Stimulated activated CD8-positive, alpha-beta memory T cell treated with anti-CD3 and anti-CD28 coated beads, Interleukin-4, amount 100 ng/mL, for 48 hours (primary cell): ENCODE results near the gene WDPCP.
"Not testable (repeated sequence)": the region's sequence is repeated elsewhere in the genome, so short reads cannot be mapped to it uniquely, and the experiment has no call there.

Experiments
- DNase-seq: peaks from one replicate; pipeline ENCODE4 v3.0.0-alpha.2; 2020

Gene WDPCP

DNA sequence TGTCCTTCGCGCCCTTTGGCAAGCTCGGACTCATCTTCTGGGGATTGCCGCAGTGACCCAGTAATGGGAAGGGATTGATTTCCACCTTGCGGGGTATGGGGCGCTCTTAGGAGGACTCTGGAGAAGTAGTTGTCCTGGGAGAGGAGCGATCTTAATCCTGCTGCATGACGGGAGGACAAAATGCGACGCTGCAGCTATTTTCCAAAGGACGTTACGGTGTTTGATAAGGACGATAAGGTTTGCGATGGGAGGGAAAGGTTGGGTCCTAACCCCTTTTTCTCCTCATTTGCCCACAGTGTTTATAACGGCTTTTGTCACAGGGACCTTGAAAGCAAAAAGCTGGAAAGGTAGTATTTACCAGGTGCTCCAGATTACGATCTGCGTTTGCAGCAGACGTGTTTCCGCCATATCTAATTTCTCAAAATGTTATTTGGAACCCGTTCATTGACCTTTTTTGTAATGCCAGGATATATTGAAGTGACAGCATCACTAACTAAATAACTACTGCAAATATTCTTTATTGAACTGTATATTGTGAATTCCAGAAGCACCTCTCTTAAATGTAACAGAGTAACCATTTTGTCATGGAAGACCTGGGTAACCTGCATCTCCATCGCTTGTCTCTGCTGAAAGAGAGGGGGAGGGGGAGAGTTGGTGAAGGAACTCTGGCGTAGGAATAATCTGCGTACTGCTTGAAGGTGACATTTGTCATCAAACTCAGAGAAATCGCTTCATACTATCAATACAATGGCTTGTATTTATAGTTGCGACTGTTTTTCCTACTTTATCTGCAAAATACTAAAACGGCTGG lies 1.1 kb upstream of the WDPCP start:
- no peak for DNase-seq

DNA sequence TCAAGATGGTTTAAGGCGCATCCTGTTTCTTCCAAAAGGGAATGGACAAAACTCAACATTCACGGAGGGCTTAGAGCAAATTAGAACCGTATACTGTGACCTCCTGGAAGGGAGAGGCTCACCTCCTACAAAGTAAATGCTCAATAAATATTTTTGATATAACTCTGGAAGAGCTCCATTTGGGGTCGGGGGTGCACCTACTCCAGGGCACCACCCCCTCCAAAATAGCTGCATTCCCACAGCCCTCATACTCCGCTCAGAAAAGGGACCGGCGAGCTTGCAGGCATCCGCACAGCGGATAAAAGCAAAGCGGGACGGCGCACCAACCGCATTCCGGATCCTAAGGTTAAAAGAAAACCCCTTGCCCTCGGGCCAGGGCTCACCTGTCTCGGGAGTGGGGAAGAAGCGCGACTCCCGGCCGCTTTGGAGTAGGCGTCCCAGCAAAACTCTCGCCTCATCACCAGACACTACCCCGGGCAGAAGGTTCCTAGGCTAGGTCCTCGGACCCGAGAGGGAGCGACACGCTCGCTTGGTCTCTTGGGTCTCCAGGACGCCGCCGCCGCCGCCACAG lies 378 bp downstream of the WDPCP start:
- DNase-seq = no peak

DNA sequence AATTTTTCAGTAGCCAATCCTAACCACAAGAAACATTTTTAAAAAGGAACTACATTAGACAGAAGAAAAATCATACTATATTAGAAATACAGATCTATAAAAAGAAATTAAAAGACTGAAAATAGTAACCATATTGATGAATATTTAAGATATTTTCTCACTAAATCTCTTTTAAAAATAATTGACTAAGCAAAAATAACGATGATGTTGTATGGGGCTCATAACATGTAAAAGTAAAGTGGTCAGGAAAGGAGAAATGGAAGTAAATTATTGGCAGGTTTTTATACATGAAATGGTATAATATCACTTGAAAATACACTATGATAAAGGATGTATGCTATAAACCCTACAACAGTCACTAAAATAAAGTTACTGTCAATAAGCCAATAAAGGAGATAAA lies 5.4 kb downstream of the WDPCP start:
- no peak for DNase-seq

DNA sequence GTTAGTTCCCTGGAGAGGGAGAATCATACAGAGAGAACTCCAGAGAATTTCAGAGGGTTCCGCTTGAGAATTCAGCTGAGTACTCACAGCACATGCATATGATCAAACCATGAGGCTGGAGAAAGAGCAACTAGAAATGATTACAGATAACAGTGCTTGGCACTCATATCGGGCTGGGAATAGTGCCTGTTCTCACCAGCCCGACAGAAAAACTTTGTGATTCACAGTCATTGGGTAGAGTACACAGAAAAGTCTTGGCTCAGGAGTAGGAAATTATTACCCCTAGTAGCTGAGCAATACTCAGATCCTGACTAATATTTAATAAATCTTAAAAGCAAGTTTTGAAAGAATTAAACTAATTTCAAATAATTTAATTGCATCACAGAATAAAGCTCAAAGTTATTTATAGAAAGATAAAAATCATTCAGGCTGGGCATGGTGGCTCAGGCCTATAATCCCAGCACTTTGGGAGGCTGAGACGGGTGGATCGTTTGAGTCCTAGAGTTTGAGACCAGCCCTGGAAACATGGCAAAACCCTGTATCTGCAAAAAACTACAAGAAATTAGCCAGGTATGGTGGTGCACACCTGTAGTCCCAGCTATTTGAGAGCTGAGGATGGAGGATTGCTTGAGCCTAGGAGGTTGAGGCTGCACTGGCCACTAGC lies 6.8 kb downstream of the WDPCP start:
- no peak for DNase-seq

DNA sequence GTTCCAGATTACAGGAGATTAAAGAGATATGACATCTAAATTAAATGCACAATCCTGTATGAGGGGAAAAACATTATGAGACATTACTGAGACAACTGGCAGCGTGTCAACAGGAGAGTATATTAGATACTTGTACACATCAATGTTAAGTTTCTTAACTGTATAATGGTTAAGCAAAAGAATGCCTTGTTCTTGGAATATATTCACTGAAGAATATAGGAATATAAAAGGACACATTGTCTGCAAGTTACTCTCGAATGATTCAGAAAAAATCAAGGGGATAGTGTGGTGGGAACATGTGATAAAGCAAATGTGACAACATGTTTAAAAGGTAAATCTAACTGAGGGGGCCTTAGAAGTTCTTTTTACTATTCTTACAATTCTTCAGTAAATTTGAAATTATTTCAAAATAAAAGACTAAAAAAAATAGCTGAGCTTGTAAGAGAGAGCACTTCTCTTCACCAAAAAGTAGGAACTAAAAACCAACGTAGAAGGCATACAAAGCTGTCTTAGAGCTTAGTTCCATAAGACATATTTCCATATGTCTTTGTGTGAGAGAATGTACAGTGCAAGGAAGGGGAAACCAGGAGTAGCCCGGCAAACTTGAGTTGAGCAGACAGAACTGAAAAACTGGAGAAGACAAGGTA lies 7.5 kb downstream of the WDPCP start:
- no peak for DNase-seq

DNA sequence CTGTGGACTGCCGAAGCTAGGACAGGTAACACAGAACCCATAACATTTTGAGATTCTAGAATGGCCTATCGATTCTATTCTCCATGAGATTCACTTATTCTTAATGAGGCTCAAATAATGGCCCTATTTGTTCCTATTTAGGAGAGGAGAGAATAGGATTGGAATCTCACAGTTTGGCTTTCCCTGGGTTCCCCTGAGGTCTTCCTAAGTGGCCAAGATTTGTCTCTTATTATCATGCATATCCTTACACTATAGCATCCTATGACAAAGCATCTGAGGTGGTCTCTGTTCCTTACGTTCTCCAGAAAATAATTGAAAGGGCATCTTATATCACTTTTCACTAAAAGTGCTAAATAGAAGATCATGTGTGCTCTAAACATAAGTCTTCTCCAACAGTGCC lies 9.5 kb downstream of the WDPCP start:
- DNase-seq = no peak

DNA sequence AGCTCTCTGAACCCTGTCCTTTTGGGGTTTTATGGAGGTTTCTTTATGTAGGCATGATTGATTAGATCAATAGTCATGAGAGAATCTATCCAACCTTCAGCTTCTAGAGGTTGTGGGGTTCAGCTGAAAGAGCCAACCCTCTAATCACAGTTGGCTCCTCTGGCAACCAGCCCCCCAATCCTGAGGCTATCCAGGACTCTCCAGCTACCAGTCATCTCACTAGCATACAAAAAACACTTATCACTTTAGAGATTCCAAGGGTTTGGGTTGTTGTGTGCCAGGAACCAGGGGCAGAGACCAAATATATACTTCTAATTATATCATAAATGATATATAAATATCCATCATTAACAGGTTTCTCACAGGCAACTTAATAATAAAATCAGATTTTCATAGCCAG lies 11.7 kb downstream of the WDPCP start:
- DNase-seq = no peak

DNA sequence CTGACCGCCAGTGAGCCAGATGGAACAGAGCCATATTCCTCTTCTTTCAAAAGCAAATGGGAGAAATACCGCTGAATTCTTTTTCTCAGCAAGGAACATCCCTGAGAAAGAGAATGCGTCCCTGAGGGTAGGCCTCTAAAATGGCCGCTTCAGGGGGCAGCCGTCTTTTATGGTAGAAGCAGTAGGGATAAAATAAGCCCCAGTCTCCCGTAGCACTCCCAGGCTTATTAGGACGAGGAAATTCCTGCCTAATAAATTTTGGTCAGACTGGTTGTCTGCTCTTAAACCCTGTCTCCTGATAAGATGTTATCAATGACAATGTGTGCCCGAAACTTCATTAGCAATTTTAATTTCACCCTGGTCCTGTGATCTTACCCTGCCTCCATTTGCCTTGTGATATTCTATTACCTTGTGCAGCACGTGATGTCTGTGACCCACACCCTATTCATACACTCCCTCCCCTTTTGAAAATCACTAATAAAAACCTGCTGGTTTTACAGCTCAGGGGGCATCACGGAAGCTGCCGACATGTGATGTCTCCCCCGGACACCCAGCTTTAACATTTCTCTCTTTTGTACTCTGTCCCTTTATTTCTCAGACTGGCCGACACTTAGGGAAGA lies 14.4 kb downstream of the WDPCP start:
- DNase-seq = not testable (repeated sequence)

DNA sequence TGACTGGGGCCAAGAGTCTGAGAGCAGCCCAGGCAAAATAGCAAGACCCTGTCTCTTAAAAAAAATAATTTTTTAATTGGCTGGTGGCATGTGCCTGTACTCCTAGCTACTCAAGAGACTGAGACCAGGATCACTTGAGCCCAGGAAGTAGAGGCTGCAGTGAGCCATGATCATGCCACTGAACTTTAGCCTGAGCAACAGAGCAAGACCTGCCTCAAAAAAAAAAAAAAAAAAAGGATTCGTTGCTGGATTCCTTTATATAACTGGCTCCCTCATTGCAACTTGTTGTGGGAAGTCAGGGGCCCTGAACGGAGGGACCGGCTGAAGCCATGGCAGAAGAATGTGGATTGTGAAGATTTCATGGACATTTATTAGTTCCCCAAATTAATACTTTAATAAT lies 15.3 kb downstream of the WDPCP start:
- DNase-seq = not testable (repeated sequence)

DNA sequence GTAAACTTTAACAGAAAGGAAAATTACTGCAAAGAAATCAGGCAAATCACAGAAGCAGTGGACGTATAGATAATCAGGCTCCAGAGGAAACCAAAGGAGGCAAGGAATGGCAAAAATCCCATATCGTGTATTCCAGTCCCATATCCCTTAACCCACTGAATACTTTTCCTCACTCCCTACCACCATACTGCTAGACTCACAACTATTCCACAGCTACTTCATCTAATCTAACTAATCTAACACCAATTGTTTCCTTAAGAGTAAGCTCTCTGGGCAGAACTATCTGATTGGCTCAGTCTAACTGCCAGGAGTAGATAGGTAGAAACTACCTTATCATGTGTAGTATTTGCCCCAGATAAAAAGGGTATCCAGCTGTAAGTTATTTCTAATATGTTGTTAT lies 16.3 kb downstream of the WDPCP start:
- DNase-seq = no peak

DNA sequence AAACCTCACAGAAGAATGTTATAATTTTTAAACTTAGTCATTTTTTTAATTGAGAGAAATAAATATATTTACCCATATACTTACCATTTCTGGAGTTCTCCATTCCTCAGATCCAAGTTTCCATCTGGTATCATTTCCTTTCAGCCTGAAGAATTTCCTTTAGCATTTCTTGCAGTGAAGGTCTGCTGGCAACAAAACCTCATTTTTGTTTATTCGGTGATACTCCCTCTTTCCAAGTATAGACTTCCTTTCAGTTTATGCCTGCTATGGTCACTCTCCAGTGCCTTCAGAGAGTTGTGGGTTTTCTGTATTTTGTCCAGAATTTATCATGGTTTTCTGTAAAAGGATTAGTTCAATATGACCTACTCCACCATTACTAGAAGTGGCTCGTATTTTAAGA lies 17.0 kb downstream of the WDPCP start:
- DNase-seq = no peak

DNA sequence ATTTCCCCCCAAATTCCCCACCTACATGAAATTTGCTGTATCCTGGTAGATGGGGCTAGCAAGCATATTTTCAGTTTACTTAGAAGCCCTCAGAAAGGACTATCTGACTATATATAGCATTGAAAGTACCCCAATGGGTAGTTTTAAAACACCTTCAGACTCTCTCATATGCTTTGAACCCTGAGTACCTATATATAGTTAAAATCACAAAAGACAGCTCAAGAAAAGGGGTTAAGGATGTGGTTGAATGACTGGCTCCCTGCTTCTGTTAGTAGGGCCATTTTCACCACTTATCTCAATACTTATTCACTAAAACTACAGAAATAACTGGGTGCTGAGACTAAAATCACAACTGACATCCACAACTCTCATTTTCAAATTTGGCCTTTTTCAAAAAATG lies 18.5 kb downstream of the WDPCP start:
- no peak for DNase-seq

DNA sequence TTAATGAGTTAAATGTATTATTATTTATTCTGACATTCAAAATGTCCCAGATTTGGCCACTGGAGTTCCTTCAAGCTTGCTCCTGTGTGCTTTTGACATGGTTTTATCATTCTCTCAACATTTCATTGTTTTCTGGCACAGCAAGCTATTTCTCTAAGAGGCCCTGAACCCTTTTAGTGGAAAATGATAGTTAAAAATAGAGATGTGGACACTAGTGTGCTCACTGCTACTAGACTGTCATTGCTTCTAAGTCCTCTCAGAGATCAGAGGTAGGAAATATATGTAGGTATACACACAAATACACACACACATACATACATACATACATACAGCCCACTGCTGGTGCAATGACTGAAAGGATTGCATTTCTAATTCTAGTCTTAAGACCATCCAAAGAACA lies 25.5 kb downstream of the WDPCP start:
- no peak for DNase-seq

DNA sequence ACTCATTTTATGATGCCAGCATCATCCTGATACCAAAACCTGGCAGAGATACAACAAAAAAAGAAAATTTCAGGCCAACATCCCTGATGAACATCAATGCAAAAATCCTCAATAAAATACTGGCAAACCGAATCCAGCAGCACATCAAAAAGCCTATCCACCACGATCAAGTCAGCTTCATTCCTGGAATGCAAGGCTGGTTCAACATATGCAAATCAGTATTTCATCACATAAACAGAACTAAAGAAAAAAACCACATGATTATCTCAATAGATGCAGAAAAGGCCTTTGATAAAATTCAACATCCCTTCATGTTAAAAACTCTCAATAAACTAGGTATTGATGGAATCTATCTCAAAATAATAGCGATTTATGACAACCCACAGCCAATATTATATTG lies 29.4 kb downstream of the WDPCP start:
- DNase-seq = not testable (repeated sequence)

DNA sequence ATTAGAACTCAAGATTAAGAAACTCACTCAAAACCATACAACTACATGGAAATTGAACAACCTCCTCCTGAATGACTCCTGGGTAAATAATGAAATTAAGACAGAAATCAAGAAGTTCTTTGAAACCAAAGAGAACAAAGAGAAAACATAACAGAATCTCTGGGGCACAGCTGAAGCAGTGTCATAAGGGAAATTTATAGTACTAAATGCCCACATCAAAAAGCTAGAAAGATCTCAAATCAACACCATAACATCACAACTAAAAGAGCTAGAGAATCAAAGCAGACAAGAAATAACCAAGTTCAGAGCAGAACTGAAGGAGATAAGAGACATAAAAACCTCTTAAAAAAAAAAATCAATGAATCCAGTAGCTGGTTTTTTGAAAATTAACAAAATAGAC lies 30.5 kb downstream of the WDPCP start:
- not testable (repeated sequence) for DNase-seq

DNA sequence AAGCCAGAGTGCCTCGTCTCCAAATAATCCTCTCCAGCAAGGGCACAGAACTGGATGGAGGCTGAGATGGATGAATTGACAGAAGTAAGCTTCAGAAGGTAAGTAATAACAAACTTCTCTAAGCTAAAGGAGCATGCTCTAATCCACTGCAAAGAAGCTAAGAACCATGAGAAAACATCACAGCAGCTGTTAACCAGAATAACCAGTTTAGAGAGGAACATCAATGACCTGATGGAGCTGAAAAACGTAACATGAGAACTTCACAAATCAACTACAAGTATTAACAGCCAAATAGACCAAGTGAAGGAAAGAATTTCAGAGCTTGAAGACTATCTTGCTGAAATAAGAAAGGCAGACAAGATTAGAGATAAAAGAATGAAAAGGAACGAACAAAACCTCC lies 32.3 kb downstream of the WDPCP start:
- no peak for DNase-seq

DNA sequence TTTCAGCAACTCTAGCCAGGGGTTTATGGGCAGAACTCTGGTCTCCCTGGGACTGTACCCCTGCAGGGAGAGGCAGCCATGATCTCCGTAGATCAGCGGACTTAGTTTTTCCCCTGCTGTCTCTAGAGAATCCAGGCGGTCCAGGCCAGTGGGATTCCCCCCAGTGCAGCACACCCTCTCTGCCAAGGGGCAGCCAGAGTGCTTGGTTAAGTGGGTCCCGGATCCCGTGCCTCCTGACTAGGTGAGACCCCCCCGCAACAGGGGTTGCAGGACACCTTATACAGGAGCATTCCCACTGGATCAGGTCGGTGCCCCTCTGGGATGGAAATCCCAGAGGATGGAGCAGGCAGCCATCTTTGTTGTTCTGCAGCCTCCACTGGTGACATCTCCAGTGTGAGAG lies 33.0 kb downstream of the WDPCP start:
- DNase-seq = no peak

DNA sequence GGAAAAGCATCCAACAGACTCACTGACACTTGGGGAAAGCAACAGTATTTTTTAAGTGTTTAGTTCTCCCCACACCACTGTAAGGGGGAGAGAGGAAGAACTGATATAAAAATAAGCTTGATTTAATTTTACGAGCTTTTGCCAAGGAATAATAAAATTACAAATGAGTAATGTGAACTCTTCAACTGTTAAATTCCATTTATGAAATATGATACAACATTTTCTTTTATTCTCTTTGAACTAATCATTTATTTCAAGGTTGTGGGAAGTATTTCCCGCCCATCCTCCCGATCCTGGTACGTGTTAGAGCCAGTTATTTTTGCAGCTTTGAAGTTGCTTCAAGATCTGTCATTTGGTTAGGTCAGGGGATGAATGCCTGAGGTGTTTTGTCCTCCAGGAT lies 35.2 kb downstream of the WDPCP start:
- no peak for DNase-seq

DNA sequence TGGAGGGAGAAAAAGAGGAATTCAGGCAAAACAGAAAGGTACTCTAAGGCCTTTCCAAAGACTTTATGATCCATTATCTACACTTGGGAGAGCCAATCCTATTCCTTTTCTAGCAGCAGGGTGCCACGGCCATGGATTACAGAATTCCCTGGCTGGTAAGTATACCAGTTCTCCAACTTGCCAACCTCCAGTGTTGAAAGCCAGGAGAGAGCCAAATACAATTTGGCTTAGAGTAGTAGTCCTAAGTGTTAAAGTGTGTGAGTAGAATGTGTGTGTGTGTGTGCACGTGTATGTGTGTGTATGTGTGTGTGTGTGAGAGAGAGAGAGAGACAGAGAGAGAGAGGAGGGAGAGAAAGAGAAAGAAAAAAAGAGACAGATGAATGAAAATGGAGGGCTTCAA lies 43.3 kb downstream of the WDPCP start:
- DNase-seq = no peak

DNA sequence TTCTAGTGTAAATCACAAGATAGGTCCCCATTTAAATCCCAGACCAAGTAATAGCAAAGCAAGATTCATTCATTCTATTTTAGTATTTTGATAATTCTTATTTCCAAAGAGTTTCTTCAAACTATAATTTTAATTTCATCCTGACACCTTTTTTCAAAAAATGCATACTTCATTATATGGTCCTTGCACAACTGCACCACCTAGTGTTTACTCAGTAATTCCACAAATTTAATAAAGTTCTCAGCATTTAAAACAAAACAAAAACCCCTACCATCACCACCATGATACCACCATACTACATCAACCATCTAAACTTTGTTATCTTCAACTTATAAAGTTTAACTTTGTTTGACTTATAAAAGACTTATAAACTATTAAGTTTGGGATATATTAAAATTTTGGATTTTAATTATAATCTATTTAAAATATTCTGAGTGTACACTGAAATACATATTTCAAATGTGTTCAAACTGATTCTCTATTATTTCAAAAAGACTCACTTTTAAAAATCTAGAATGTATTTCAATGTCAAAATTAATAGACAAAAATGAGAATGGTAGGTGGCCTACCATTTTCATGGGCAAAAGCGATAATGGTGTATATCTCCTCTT lies 44.2 kb downstream of the WDPCP start:
- DNase-seq = no peak

DNA sequence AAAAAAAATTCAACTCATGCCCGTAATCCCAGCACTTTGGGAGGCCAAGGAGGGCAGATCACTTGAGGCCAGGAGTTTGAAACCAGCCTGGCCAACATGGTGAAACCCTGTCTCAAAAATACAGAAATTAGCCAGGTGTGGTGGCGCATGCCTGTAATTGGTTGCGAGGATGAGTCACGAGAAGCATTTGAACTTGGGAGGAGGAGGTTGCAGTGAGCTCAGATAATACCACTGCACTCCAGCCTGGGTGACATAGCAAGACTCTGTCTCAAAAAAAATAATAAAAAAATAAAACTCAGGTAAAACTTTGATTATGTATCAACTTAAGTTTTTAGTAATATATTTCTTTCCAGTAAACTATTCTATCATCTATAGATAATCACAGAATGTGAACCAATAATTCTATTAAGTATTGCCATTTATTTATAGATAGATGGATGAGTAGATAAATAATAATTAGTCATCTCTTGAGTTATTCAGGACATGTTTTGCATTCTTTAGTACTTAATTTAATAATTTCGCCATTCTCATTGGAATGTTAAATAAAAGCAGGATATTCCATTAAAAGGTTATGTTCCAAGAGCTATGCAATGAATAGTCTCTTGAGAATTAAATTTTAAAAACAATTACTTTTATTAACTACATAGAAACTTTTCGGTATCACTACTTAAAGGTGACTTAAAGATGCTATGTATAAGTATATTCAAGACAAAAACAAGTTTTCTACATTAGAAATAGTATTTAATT lies 48.7 kb downstream of the WDPCP start:
- no peak for DNase-seq

DNA sequence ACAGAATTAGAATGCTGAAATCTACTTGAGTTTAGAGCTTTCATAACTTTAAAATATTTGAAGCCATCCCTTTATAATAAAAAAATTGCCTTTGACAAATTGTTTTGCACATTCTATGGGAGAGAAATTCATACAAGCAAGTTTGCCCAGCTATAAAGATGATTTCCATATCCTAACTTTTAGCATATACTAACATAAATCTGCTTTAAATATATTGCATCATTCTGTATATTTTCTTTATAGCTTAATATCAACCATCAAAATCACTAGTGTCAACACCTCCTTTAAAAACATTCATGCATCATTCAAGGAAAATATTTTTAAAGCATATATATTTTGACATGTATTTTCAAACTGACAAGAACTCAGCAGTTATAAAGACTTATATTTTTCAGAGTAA lies 49.9 kb downstream of the WDPCP start:
- no peak for DNase-seq
